ENCODE results near the gene TET3. TPM values are rescaled to one million over a fixed set of nuclear protein-coding genes. Genes with fewer than 3 reads are reported as not detected.

The TET3 gene
- total and polyA plus RNA-seq, 2 of the 8 experiments (the other 6 are each of a cell fraction or from before 2014, with no cell fraction given), result 4.5 to 21.1 TPM

DNA sequence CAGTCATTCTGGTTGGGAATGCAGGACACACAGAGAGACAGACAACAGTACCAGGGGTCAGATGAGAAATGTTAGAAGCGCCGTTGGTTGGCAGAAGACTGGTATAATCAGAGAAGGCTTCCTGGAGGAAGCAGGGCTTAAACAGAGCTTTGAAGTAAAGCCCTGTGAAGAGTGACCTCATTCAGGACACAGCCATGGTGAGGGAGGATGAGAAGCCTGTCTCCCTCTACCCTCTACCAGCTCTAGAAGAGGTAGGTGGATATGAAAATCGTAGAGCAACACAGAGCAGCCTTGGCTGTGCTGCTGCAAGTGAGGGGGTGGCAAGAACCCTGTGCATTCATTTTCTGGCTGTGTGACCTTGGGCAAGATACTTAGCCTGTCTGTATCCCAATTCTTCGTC is 14.2 kb downstream of the TET3 start:
- Histone ChIP-seq H3K9ac (replicated peaks in 1 of 4; ENCODE audit: extremely low read depth in 1 of 4, low read depth in 3 of 4, low read length in 3 of 4) (no peak overlapping the region), H2BK12ac (ENCODE audit: low read depth, low read length) (no peak overlapping the region), H3K23me2 (ENCODE audit: low read depth, low read length) (peaks cover 2% of the 10 kb centered on the region; the same call in 1 of the 2 replicates), H3K4ac (replicated peaks; ENCODE audit: insufficient read length, low read depth, low read length) (no peak overlapping the region), H3K27me3 (replicated peaks in 1 of 4; ENCODE audit: control insufficient read depth in 3 of 4, extremely low read depth in 1 of 4, insufficient read depth in 3 of 4, low read length in 3 of 4) (no peaks in the 10 kb centered on the region), H3K79me2 (ENCODE audit: control insufficient read depth in 1 of 2, insufficient read depth in 2 of 2, low read length in 2 of 2) (peaks cover 0 to 76% of the 10 kb centered on the region in 2 experiments; a peak in 2 of 4 replicates), H3K4me3 (ENCODE audit: extremely low read depth in 1 of 4, insufficient read depth in 2 of 4, low read depth in 3 of 4, low read length in 4 of 4) (no peak overlapping the region), H3K36me3 (ENCODE audit: control insufficient read depth in 2 of 4, insufficient read depth in 4 of 4, low read length in 3 of 4) (no peaks in the 10 kb centered on the region), H2BK20ac (ENCODE audit: low read length) (no peak overlapping the region), H3K27ac (ENCODE audit: low read depth, low read length) (no peak overlapping the region), H2BK5ac (ENCODE audit: low read depth, low read length) (no peak overlapping the region), H4K91ac (replicated peaks; ENCODE audit: insufficient read length, low read length) (no peak overlapping the region), H4K5ac (ENCODE audit: insufficient read length, low read depth, low read length) (no peak overlapping the region), H3K23ac (ENCODE audit: insufficient read length) (no peak overlapping the region), H2AFZ (ENCODE audit: low read length) (no peak overlapping the region), H3K56ac (replicated peaks; ENCODE audit: insufficient read length, low read depth, low read length) (no peak overlapping the region), H2BK15ac (ENCODE audit: low read length) (no peak overlapping the region), H3K14ac (ENCODE audit: insufficient read length) (no peak overlapping the region), H3K79me1 (ENCODE audit: low read depth, low read length) (peaks cover 11% of the 10 kb centered on the region), H2BK120ac (replicated peaks; ENCODE audit: low read depth, low read length) (no peak overlapping the region), H3K18ac (ENCODE audit: extremely low read depth, low read length) (no peak overlapping the region), H3K4me2 (ENCODE audit: insufficient read depth in 1 of 2, low read depth in 2 of 2, low read length in 2 of 2) (no peak overlapping the region), H3K9me3 (ENCODE audit: insufficient read depth in 2 of 2, low read depth in 1 of 2, low read length in 1 of 2) (no peaks in the 10 kb centered on the region), H3K4me1 (replicated peaks in 1 of 4; ENCODE audit: control insufficient read depth in 3 of 4, insufficient read depth in 4 of 4, low read length in 3 of 4) (peaks cover 12 to 28% (median 13%) of the 10 kb centered on the region in 4 experiments), H4K20me1 (replicated peaks in 1 of 2; ENCODE audit: control insufficient read depth in 1 of 2, insufficient read depth in 2 of 2, low read length in 2 of 2) (peaks cover 31 to 54% of the 10 kb centered on the region in 2 experiments), H2AK5ac (ENCODE audit: low read depth, low read length) (no peak overlapping the region), H4K8ac (ENCODE audit: extremely low read depth, insufficient read depth, low read length) (no peak overlapping the region)
- POLR2A ChIA-PET (ENCODE audit: partially characterized antibody), result interaction anchor here (2.2 kb wide), 1 partner anchor 10 kb away, joined by 8 read pairs; no protein-coding TSS in a partner anchor
- WGBS, 2 experiments (ENCODE audit: extremely low coverage in 1 of 2, insufficient coverage in 1 of 2, insufficient read length in 1 of 2, insufficient replicate concordance in 2 of 2, low coverage in 1 of 2, low lambda C conversion rate in 2 of 2, missing lambda C conversion rate in 1 of 2), result 93% methylated on average over 4 of the region's 4 CpGs; no CpG with 5 or more reads in 1 of the 2 experiments
- FAIRE-seq (no peak), DNase-seq (ENCODE audit: low read depth in 1 of 2, low spot score in 2 of 2) (no peak)
- CTCF ChIA-PET (ENCODE audit: partially characterized antibody), result interaction anchor here (1.1 to 1.7 kb wide), 2 partner anchors 11 to 21 kb away, joined by 3 to 4 read pairs; no protein-coding TSS in a partner anchor
- TF ChIP-seq, protein P1, sequence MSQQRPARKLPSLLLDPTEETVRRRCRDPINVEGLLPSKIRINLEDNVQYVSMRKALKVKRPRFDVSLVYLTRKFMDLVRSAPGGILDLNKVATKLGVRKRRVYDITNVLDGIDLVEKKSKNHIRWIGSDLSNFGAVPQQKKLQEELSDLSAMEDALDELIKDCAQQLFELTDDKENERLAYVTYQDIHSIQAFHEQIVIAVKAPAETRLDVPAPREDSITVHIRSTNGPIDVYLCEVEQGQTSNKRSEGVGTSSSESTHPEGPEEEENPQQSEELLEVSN (IDR thresholded peaks at IDR 0.05), result no peak
- no peak for TF ChIP-seq CHD2 (IDR thresholded peaks at IDR 0.05; ENCODE audit: low read length)
- no peak for TF ChIP-seq BRCA1 (IDR thresholded peaks at IDR 0.05; ENCODE audit: low read depth, low read length)
- no peak for TF ChIP-seq HDAC6 (IDR thresholded peaks at IDR 0.05; ENCODE audit: low read depth, low read length)
- TF ChIP-seq GABPA (IDR thresholded peaks at IDR 0.05; ENCODE audit: borderline replicate concordance, insufficient read depth, low read length), result no peak
- no peak for TF ChIP-seq SAP30 (IDR thresholded peaks at IDR 0.05; ENCODE audit: insufficient read depth, insufficient replicate concordance, low read length)
- TF ChIP-seq, protein P2, sequence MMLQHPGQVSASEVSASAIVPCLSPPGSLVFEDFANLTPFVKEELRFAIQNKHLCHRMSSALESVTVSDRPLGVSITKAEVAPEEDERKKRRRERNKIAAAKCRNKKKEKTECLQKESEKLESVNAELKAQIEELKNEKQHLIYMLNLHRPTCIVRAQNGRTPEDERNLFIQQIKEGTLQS (IDR thresholded peaks at IDR 0.05; ENCODE audit: insufficient read depth, low read depth, low read length), result no peak
- no peak for TF ChIP-seq POLR2AphosphoS5 (IDR thresholded peaks at IDR 0.05; ENCODE audit: low read depth, low read length)
- no peak for TF ChIP-seq YY1 (IDR thresholded peaks at IDR 0.05; ENCODE audit: low read depth, low read length)
- TF ChIP-seq PHF8 (conservative IDR thresholded peaks at IDR 0.05; ENCODE audit: low read depth, low read length), result no peak
- no peak for TF ChIP-seq EZH2 (IDR thresholded peaks at IDR 0.05; ENCODE audit: low read depth, low read length, severe bottlenecking)
- no peak for TF ChIP-seq EP300 (IDR thresholded peaks at IDR 0.05; ENCODE audit: borderline replicate concordance in 1 of 2, low read depth in 2 of 2, low read length in 2 of 2)

All from H1 (cell line).